Femur (tissue), 1 donor: ENCODE measurements around the gene PTPRN2.

Experiments
- DNase-seq: peaks from one replicate; pipeline ENCODE4 v3.0.0-alpha.2; 2017

PTPRN2 gene

GRCh38 chr7:158031867-158032308, 555.7 kb downstream of the PTPRN2 start:
- DNase-seq, result no peak

- DNase-seq, result peak; percentile 1
Observed at GRCh38 chr7:158030566-158030965, 557.1 kb downstream of the PTPRN2 start.

- DNase-seq, result peak; percentile 10
Observed at GRCh38 chr7:158030071-158030470, 557.6 kb downstream of the PTPRN2 start.

- DNase-seq, result peak; percentile 31
Observed at GRCh38 chr7:158029509-158029908, 558.1 kb downstream of the PTPRN2 start.

- peak; percentile 1 for DNase-seq
Observed at GRCh38 chr7:158028971-158029370, 558.7 kb downstream of the PTPRN2 start.

DNA sequence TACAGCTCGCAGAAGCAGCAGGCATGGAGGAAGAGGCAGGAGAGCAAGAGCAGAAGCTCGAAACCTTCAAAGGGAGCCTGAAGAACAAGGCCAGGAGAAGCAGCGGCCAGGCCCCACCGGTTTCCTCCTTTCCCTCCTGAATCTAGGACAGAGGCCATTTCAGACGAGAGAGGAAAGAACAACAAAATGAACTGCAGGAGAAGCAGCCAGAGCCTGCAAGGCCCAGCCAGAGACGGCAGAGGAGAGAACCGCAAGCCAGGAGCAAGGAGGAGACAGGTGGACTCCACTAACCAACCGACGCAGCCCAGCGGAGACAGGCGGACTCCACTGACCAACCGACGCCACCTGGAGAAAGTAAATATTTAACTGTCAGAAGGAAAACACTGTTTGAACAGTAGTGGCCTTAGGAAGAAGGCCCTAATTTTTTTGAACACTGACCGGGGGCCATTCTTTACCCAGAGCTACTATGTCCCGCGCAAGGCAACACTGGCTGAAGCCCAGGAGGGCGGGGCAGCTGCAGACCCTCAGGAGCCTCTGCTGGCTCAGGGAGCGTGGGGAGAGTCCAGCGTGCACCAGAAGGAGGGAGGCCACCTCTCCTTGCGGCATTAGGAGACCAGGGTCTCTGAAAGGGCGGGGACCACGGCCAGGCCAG, 559.2 kb downstream of the PTPRN2 start:
- DNase-seq, result peak; percentile 13

DNA sequence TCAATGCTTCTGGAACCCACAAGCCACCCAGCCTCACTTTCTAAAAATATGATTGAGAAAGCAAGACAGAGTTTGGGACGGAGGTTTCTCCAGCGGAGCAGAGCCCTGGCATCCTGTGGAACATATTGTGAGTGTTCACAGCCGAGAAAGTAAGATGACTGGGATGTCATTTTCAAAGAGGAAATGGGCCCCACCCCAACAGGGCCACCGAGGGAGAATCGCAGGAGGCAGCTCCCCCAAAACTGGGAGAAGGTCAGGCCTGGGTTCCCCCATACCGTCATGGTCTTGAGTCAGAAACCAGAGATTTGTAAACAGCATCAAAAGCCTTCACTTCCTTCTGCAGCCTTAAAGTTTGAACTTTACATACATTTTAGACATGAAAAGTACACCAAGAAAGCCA, 560.0 kb downstream of the PTPRN2 start:
- DNase-seq, result peak; percentile 10

- peak; percentile 8 for DNase-seq
Observed at GRCh38 chr7:158026636-158027265, 560.9 kb downstream of the PTPRN2 start.

- DNase-seq, result peak; percentile 5
Observed at GRCh38 chr7:158025686-158026600, 561.7 kb downstream of the PTPRN2 start.

DNA sequence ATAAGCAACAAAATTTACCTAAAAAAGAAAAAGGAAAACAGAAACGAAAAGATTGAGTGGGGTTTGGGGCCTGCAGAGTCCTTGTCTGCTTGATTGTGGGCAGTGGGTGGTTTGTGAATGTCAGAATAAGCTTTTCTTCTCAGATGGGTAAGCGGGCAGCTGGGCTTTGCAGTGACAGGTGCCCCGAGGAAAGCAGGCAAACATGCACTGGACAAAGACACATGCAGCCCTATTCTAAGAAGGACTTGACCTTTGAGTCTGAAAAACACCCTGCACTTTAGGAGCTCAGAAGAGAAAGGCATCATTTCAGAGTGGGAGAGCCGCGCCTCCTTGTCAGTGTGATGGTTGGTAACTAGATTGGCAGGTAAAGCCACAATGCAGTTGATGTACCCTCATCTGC, 562.7 kb downstream of the PTPRN2 start:
- DNase-seq, result peak; percentile 11

DNA sequence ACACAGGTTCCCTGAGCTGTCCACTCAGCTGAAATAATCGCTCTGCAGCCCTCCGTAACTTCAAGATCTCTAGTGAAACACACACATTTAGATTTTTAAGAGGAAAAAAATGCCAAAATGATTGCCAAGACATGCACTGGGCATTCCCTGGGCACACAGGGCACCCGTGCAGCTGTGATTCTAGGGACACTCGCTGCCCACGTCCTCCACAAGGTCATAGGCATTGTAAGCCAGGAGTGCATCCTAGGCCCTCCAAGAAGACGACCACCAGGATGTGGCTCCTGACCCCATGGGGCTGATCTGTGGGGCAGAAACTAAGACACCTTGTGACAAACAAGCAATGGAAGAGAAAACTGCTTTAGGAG, 563.3 kb downstream of the PTPRN2 start:
- DNase-seq, result peak; percentile 3

DNA sequence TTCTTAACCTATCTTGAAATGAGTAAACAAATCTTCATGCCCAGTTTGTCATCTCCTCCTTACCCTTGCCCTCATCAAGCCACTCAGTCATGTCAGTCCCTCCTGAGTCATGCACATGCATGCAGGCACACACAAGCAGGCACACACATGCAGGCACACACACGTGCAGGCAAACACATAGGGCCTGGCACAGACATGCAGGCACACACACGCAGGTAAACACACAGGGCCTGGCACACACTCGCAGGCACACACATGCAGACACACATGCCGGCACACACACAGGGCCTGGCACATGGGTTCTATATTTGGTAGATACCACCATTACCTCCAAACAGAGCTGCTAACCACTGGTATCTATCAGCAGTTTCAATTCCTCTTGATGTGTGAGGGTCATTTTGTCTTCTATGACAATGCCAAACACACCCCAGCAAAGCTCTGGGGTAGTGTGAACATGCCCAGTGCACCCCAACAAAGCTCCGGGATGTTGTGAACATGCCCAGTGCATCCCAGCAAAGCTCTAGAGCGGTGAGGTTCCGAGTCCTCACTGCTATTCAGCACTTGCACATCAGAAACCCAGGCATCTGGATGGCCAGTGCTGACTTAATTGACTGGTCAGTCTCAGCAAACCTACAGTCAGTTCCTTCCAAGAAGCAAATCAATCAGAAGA, 563.8 kb downstream of the PTPRN2 start:
- peak; percentile 7 for DNase-seq

DNA sequence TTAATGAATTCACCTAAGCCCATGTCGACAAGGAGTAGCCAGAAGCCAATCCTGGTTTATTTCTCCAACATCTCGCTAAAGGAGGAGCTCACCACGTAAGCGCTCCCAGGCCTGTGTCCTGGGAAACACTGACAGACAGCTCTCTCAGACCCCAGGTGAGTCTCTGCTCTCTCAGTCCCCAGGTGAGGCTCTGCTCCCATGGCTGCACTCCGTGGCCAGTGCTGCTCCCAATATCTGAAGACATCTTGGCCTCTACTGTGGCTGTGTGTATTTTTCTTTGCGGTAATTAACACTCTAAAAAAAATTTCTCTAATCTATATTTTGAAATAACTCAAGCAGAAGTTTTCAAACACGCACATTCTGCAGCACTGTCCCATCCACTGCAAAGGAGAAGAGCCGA, 564.5 kb downstream of the PTPRN2 start:
- no peak for DNase-seq

GRCh38 chr7:158022601-158023000, 565.0 kb downstream of the PTPRN2 start:
- no peak for DNase-seq

DNA sequence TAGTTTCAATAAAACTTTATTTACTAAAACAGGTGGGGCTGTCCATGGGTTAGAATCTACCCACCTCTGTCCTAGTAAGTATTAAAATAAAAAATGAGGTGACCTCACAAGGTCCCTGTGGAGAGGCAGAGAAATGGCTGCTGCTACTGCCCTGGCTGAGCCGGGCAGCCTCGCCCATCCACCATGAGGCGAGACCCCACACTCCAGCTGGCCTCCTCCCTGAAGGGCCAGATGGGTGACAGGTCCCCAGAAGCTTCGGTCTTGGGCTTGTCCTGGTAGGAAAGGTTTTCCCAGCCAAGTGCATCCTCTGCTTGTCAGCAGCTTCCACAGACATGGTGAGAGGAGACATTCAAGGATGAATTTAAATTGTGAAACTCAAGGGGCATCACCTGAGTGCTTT, 565.8 kb downstream of the PTPRN2 start:
- DNase-seq, result no peak

GRCh38 chr7:158020706-158021095, 566.9 kb downstream of the PTPRN2 start:
- no peak for DNase-seq

- no peak for DNase-seq
Observed at GRCh38 chr7:158019726-158020705, 567.6 kb downstream of the PTPRN2 start.

- DNase-seq, result no peak
Observed at GRCh38 chr7:158018971-158019645, 568.5 kb downstream of the PTPRN2 start.

DNA sequence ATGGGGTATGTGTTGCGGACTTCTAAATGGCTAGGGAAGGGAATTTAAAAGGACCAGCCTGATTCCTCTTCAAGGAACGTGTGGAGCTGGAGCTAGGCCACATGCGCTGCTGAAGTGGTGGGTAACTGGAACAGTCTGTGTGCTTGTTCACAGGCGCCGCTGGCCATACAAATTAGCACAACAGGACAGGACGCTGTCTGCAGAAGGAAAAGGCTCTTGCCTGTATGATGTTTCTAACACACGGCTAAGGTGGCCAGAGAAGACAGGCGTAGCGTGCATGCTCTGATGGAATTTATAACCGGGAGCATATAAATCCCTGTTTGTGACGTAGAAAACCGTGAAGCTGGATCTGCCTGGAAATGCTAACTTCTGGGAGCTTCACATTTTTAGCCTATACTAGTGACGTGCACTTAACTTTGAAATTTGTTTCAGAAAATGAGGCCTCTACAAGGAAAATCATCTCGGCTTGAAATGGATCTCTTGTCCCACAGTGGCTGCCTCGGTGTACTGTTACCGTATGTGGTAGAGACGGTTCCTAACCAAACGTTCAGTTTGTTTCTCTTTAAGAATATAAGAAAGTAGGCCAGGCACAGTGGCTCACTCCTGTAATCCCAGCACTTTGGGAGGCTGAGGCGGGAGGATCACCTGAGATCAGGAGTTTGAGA, 569.4 kb downstream of the PTPRN2 start:
- DNase-seq, result no peak
